Heart left ventricle (tissue), 13 donors: ENCODE results near the gene UGT2B10.

Experiments used
- POLR2A ChIP-seq, 2 donors: fragments of 450-650 bp; IDR thresholded peaks; one replicate each; pipeline ENCODE4 v1.6.1; 2017; ENCODE audit warnings: antibody characterized with exemption in 2 of 2, mild to moderate bottlenecking in 2 of 2, moderate library complexity in 2 of 2
- TF ChIP-seq, protein P1 (sequence below), 12 donors: fragments of 200-600 bp; sonication (generic) in 4 of 12; IDR thresholded peaks; one replicate each; pipeline versions ENCODE4 v1.5.0 to v1.8.0; 2018 to 2022; ENCODE audit warnings: antibody characterized with exemption in 12 of 12, mild to moderate bottlenecking in 5 of 12
- donor health status: ischemic (EF 13 %, LVEDD 7.1; RV severe dilation, severe dysfunction).
- donor health status: DM: no; HTN: yes; CAD: no.
- donor health status: DM: no; HTN: no; CAD: no.
- donor health status: ischemic (EF 25% LVEDD 6.9; RV normal size, moderate dysfunction).
- donor health status: ischemic (EF 25% LVEDD 5.7; RV mildly dilated, moderate dysfunction).
- donor health status: ischemic (EF 35%, LVEDD 5.7; RV mildly dilated, moderate dysfunction).
- donor health status: nonischemic (EF 11% LVEDD 7.7; RV severe dilation, severe dysfunction).
- donor health status: DM: yes; HTN: yes; CAD: no.
- donor health status: PGD.
- donor health status: ischemic (EF 29% LVEDD 5.4; RV normal size, mild dysfunction).
- donor health status: nonischemic (EF 23%, LVEDD 6.1; RV moderate dilation, normal function).

DNA sequence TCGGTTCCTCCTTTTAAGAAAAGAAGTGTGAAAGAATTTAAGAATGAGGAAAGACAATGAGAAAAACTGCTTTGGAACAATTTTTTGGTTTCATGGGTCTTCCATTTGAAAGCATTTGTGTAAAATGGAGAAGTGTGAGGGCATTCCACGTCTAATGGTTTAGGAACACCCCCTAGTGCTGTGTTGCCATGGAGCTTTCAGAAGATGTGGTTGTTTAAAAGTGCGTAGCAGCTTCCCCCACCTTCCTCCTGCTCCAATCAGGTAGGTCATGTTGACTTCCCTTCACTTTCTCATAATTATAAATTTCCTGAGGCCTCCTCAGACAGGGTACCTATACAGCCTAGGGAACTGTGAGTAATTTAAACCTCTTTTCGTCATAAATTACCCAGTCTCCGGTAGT is 50.0 kb downstream of the UGT2B10 start:
- TF ChIP-seq, protein P1, sequence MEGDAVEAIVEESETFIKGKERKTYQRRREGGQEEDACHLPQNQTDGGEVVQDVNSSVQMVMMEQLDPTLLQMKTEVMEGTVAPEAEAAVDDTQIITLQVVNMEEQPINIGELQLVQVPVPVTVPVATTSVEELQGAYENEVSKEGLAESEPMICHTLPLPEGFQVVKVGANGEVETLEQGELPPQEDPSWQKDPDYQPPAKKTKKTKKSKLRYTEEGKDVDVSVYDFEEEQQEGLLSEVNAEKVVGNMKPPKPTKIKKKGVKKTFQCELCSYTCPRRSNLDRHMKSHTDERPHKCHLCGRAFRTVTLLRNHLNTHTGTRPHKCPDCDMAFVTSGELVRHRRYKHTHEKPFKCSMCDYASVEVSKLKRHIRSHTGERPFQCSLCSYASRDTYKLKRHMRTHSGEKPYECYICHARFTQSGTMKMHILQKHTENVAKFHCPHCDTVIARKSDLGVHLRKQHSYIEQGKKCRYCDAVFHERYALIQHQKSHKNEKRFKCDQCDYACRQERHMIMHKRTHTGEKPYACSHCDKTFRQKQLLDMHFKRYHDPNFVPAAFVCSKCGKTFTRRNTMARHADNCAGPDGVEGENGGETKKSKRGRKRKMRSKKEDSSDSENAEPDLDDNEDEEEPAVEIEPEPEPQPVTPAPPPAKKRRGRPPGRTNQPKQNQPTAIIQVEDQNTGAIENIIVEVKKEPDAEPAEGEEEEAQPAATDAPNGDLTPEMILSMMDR (IDR thresholded peaks at IDR 0.05): no peak
- no peak for TF ChIP-seq POLR2A (IDR thresholded peaks at IDR 0.05)
